HG03196 (cell line): Measurements from ENCODE around the gene CYLD.

Experiments used
- ATAC-seq: cut with Tn5 transposase; IDR thresholded peaks from one replicate; pipeline ENCODE4 v1.9.1; 2021; ENCODE audit not compliant: unreplicated experiment

Gene CYLD

GRCh38 chr16:50814541-50814940, 72.7 kb downstream of the CYLD start:
- ATAC-seq: no peak

GRCh38 chr16:50815382-50815781, 73.5 kb downstream of the CYLD start:
- ATAC-seq: no peak

GRCh38 chr16:50816901-50817555, 75.1 kb downstream of the CYLD start:
- ATAC-seq: no peak

GRCh38 chr16:50818380-50818779, 76.5 kb downstream of the CYLD start:
- ATAC-seq: no peak

- no peak for ATAC-seq
These were observed 77.8 kb downstream of the CYLD start for GRCh38 chr16:50819706-50820105.

- no peak for ATAC-seq
These were observed 78.3 kb downstream of the CYLD start for GRCh38 chr16:50820225-50820624.

- no peak for ATAC-seq
These were observed 79.7 kb downstream of the CYLD start for GRCh38 chr16:50821586-50821985.

GRCh38 chr16:50822671-50823070, 80.8 kb downstream of the CYLD start:
- ATAC-seq: no peak

- no peak for ATAC-seq
These were observed 85.0 kb downstream of the CYLD start for GRCh38 chr16:50826797-50827316.

- no peak for ATAC-seq
These were observed 86.3 kb downstream of the CYLD start for GRCh38 chr16:50828164-50828702.

GRCh38 chr16:50830698-50831097, 88.8 kb downstream of the CYLD start:
- ATAC-seq: no peak

- no peak for ATAC-seq
These were observed 89.9 kb downstream of the CYLD start for GRCh38 chr16:50831751-50832150.

GRCh38 chr16:50833929-50834328, 92.0 kb downstream of the CYLD start:
- no peak for ATAC-seq

- ATAC-seq: no peak
These were observed 92.8 kb downstream of the CYLD start for GRCh38 chr16:50834701-50835100.

GRCh38 chr16:50835358-50836060, 93.6 kb downstream of the CYLD start:
- no peak for ATAC-seq

- ATAC-seq: no peak
These were observed 94.3 kb downstream of the CYLD start for GRCh38 chr16:50836121-50836621.

GRCh38 chr16:50837324-50837723, 95.4 kb downstream of the CYLD start:
- ATAC-seq: no peak

- no peak for ATAC-seq
These were observed 96.3 kb downstream of the CYLD start for GRCh38 chr16:50838165-50838564.

- no peak for ATAC-seq
These were observed 97.0 kb downstream of the CYLD start for GRCh38 chr16:50838885-50839284.

GRCh38 chr16:50839356-50839755, 97.5 kb downstream of the CYLD start:
- ATAC-seq: no peak

- ATAC-seq: no peak
These were observed 98.2 kb downstream of the CYLD start for GRCh38 chr16:50839920-50840729.
